Sigmoid colon (tissue), 4 donors: ENCODE measurements around the gene GPR32.

Experiments used
- CTCF ChIP-seq, 4 experiments: fragments of 450-650 bp in 3 of 4; fragments of 200-600 bp in 1 of 4; IDR thresholded peaks; one replicate each; pipeline ENCODE4 v1.5.1; 2016 to 2019; ENCODE audit warnings: antibody characterized with exemption in 4 of 4, mild to moderate bottlenecking in 3 of 4, moderate library complexity in 2 of 4
- EP300 ChIP-seq, 4 donors: sonication (generic); formaldehyde crosslinking; IDR thresholded peaks; one replicate each; pipeline ENCODE4 v1.6.1; 2017; ENCODE audit warnings: antibody characterized with exemption in 4 of 4

- TF ChIP-seq CTCF (IDR thresholded peaks at IDR 0.05) (no peak), EP300 (IDR thresholded peaks at IDR 0.05) (no peak)
Measured at GRCh38 chr19:50796634-50797428, 26.6 kb downstream of the GPR32 start.
